Neural crest cell (in vitro differentiated cells): Measurements from ENCODE around the gene WDR48. TPM values are rescaled to one million over a fixed set of nuclear protein-coding genes. Genes with fewer than 3 reads are reported as not detected.

Experiments
- DNase-seq: peaks from one replicate; pipeline ENCODE4 v3.0.0; 2021; ENCODE audit warnings: low read depth, mixed read lengths, low spot score
- H3K27ac Mint-ChIP-seq: one replicate; pipeline ENCODE4 v1.8.0; 2021; ENCODE audit warnings: mild to moderate bottlenecking, mixed read lengths; ENCODE audit not compliant: unreplicated experiment
- H3K27me3 Mint-ChIP-seq: 2 replicates; pipeline ENCODE4 v1.8.0; 2021; ENCODE audit warnings: low read depth, mild to moderate bottlenecking, mixed read lengths
- H3K36me3 Mint-ChIP-seq: 2 replicates; pipeline ENCODE4 v1.8.0; 2021; ENCODE audit warnings: low read depth, mild to moderate bottlenecking, mixed read lengths
- H3K4me1 Mint-ChIP-seq: 2 replicates; pipeline ENCODE4 v1.8.0; 2021; ENCODE audit warnings: mixed read lengths
- H3K4me3 Mint-ChIP-seq: one replicate; pipeline ENCODE4 v1.8.0; 2021; ENCODE audit warnings: mild to moderate bottlenecking, mixed read lengths
- H3K9me3 Mint-ChIP-seq: 2 replicates; pipeline ENCODE4 v1.8.0; 2021; ENCODE audit warnings: mixed read lengths
- total RNA-seq: library from RNA; stranded (reverse); gene quantifications from 2 replicates; pipeline ENCODE4 v1.2.1, GENCODE V29; 2021
- TF ChIP-seq, protein P1 (sequence below): fragments of 200-600 bp; sonication (generic); conservative IDR thresholded peaks from 2 replicates; pipeline ENCODE4 v1.5.0; 2021; ENCODE audit warnings: antibody characterized with exemption, mild to moderate bottlenecking

WDR48 gene
- total RNA-seq, 1 donor from 2014 or later, result 44.7 TPM

DNA sequence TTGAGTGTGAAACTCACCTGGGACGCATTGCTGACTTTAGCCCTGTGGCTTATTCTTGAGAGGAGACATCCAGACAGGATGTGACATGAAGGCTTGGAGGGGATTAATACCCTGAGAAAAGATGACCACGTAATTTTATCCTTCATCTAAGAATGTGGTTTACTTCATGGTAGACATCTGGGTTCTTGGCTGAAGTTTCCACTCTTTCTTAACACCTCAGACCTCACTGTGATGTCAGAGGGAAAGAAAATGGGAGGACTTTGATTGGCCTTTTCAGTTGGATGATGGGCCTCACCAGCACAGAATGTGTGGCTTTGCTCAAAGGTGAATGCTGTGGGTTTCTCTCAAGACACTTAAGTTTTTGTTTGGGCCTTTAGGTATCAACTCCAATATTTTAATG is 39.1 kb downstream of the WDR48 start:
- H3K9me3 Mint-ChIP-seq, result no peaks in the 10 kb centered on the region
- H3K27ac Mint-ChIP-seq, result no peak overlapping the region

DNA sequence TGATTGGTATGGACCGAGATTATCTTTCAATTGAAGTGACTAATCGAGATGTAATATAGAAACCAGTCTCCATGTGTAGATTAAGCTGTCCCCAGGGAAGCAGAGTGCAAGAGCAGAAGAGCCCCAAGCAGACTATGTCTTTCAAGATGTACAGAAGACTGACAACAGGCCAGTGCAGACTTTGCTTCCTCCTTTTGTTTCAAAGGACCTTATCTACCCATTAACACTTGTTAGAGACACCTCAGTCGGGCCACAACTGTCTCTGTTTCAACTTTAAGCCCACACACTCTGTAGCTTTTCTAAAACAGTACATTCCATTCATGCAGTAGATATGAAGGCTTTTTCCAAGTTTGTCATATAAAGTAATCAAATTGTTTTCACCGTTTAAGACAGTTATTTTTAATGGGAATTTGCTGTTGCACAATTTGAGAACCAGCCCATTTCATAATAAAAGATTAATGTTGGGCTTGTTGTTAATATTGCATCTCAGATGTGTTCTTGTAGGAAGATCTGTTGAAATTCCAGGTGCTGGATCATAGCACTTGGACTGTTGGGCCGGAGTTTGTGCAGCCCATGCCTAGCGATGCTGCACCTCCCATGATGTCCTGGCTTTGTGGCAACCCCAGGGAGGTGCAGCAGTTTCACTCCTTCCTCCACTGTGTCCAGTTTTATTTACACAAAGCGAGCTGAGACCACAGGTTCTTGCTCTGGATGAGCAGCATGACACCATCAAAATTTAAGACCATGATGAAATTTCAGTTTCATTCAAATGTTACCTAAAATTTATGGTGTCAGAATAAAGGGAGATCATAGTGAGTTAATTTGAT is 43.2 kb downstream of the WDR48 start:
- no peak for DNase-seq
- Mint-ChIP-seq H3K4me3 (no peak overlapping the region), H3K36me3 (peaks cover 13% of the 10 kb centered on the region), H3K4me1 (peaks cover 14% of the 10 kb centered on the region), H3K27me3 (no peaks in the 10 kb centered on the region), H3K9me3 (no peaks in the 10 kb centered on the region), H3K27ac (no peak overlapping the region)
- TF ChIP-seq, protein P1, sequence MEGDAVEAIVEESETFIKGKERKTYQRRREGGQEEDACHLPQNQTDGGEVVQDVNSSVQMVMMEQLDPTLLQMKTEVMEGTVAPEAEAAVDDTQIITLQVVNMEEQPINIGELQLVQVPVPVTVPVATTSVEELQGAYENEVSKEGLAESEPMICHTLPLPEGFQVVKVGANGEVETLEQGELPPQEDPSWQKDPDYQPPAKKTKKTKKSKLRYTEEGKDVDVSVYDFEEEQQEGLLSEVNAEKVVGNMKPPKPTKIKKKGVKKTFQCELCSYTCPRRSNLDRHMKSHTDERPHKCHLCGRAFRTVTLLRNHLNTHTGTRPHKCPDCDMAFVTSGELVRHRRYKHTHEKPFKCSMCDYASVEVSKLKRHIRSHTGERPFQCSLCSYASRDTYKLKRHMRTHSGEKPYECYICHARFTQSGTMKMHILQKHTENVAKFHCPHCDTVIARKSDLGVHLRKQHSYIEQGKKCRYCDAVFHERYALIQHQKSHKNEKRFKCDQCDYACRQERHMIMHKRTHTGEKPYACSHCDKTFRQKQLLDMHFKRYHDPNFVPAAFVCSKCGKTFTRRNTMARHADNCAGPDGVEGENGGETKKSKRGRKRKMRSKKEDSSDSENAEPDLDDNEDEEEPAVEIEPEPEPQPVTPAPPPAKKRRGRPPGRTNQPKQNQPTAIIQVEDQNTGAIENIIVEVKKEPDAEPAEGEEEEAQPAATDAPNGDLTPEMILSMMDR, result no peak

More for the DNA sequence above, 39.1 kb downstream of the WDR48 start:
- DNase-seq, result no peak
- TF ChIP-seq, protein P1, result no peak
- no peaks in the 10 kb centered on the region for H3K4me1 Mint-ChIP-seq
- no peak overlapping the region for H3K4me3 Mint-ChIP-seq
- no peaks in the 10 kb centered on the region for H3K27me3 Mint-ChIP-seq
- peaks cover 16% of the 10 kb centered on the region for H3K36me3 Mint-ChIP-seq

DNA sequence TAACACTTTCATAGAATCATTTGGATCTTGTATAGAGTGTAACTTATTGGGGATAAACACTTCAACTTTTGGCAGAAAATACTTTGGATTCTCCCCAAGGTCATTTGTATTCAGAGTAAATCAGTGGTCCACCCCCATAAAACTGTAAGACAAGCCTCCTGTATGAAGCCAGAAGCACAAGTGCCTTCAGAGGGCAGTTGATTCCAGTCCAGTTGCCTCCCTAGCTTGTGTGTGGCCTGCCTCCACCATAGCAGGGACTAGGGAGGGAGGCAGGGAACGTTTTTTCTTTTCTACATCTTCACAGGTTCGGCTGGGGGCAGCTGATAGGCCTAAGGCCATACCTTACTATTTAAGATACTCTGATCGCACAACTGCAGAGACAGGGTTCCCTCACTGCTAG is 44.0 kb downstream of the WDR48 start:
- no peak for DNase-seq
- H3K27me3 Mint-ChIP-seq, result no peaks in the 10 kb centered on the region
- H3K27ac Mint-ChIP-seq, result no peak overlapping the region
- no peaks in the 10 kb centered on the region for H3K9me3 Mint-ChIP-seq
- TF ChIP-seq, protein P1, result no peak
- H3K36me3 Mint-ChIP-seq, result peaks cover 13% of the 10 kb centered on the region
- no peak overlapping the region for H3K4me3 Mint-ChIP-seq
- H3K4me1 Mint-ChIP-seq, result peaks cover 14% of the 10 kb centered on the region

DNA sequence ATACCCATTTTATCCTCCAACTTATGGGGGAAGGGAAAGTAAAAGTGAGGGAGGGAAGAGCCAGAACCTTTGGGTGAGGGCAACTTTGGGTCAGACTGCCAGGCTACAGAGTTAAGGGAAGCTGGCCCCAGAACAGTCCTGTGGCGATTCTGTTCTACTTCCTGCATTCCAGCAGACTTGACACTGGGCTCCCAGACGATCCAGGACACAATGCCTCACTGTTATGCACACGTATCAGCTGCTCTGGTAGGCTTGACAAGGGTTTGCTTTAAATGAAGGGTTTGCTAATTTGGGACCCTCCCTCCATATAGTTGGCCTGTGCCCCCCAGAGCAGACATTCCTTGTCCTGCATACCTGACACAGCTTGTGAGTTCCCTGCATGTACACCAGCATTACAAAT is 45.0 kb downstream of the WDR48 start:
- TF ChIP-seq, protein P1, result no peak
- Mint-ChIP-seq H3K36me3 (peaks cover 13% of the 10 kb centered on the region), H3K4me1 (peaks cover 14% of the 10 kb centered on the region), H3K27me3 (no peaks in the 10 kb centered on the region), H3K4me3 (no peak overlapping the region), H3K27ac (peak overlapping the region; percentile 83), H3K9me3 (no peaks in the 10 kb centered on the region)
- DNase-seq, result no peak

DNA sequence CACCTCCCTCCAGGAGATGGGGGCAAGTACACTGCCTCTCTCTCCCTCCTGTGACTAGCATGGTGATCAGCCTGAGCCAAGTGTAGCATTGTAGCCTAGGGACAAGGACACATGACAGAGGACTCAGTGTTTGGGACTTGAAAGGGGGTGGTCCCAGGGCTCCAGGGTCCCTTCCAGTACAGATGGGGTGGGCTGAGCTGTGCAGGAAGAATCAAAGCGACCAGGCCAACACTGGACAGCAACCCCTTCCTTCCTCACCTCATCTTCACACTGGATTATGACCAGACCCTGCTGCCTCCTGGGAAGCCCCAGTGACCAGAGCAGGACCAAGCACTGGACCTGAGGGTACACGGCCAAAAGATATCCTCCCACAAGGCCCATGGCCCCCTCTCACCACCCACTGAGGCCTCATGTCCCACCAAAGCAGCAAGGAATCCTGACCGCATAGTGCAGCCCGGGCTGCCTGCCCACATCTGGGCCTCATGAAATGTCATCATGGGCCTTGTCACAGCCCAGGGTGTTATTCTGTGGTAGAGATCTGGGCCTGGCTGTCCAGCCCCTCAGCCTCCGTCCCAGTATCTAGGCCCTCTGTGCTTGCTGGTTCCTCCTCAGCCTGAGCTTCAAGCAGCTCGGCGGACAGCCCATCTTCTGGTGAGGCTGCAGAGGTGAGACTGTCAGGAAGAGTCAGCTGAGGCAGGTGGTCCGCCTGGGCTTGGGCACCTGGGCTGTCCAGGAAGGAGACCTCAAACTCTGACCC is 46.1 kb downstream of the WDR48 start:
- no peaks in the 10 kb centered on the region for H3K27me3 Mint-ChIP-seq
- H3K27ac Mint-ChIP-seq, result peak overlapping the region; percentile 27
- DNase-seq, result no peak
- H3K4me3 Mint-ChIP-seq, result no peak overlapping the region
- TF ChIP-seq, protein P1, result no peak
- H3K4me1 Mint-ChIP-seq, result peaks cover 14% of the 10 kb centered on the region
- H3K9me3 Mint-ChIP-seq, result no peaks in the 10 kb centered on the region
- H3K36me3 Mint-ChIP-seq, result peaks cover 9% of the 10 kb centered on the region
